CD4-positive, alpha-beta T cell (primary cell): ENCODE measurements around the gene RBM33. TPM values are rescaled to one million over a fixed set of nuclear protein-coding genes. Genes with fewer than 3 reads are reported as not detected.

Experiments used
- ATAC-seq: fragments of 200-7000 bp; cut with Tn5 transposase; one replicate; pipeline ENCODE4 v1.10.0; 2022; ENCODE audit warnings: mild to moderate bottlenecking; ENCODE audit not compliant: poor library complexity
- CTCF ChIA-PET: fragments of 350-600 bp; sonication (Branson Sonifier 250); formaldehyde crosslinking; loops from one replicate; lab custom pipeline; 2021; ENCODE audit warnings: antibody characterized with exemption, inconsistent platforms; lab: Charles Lee
- POLR2A ChIA-PET: fragments of 350-600 bp; sonication (Branson Sonifier 250); formaldehyde crosslinking; loops from one replicate; lab custom pipeline; 2021; ENCODE audit warnings: antibody characterized with exemption, inconsistent platforms; lab: Charles Lee
- DNase-seq, 14 experiments: peaks; one replicate each; pipeline ENCODE4 v3.0.0-alpha.2; 2013 to 2020; ENCODE audit warnings: mixed read lengths in 2 of 14
- H3K27ac ChIP-seq, 2 donors: one replicate each; pipeline versions ENCODE4 v1.5.1 to v1.7.0; 2013; ENCODE audit warnings: low read length in 2 of 2, low read depth in 1 of 2, mild to moderate bottlenecking in 1 of 2
- H3K27me3 ChIP-seq, 2 experiments: 1 replicate in 1 of 2; 2 replicates in 1 of 2; pipeline versions ENCODE4 v1.6.1 to v1.7.0; 2013; ENCODE audit warnings: low read length in 2 of 2, control low read depth in 1 of 2, mild to moderate bottlenecking in 1 of 2, moderate library complexity in 1 of 2; ENCODE audit not compliant: insufficient read depth in 2 of 2, control insufficient read depth in 1 of 2
- H3K36me3 ChIP-seq: one replicate; pipeline ENCODE4 v1.6.1; 2013; ENCODE audit warnings: low read length, control low read depth; ENCODE audit not compliant: insufficient read depth
- H3K4me1 ChIP-seq: one replicate; pipeline ENCODE4 v1.6.1; 2013; ENCODE audit warnings: low read length, control low read depth; ENCODE audit not compliant: insufficient read depth
- H3K4me3 ChIP-seq: one replicate; pipeline ENCODE4 v1.5.1; 2013; ENCODE audit warnings: mild to moderate bottlenecking, low read length, moderate library complexity
- H3K9me3 ChIP-seq, 2 experiments: 1 replicate in 1 of 2; 2 replicates in 1 of 2; pipeline versions ENCODE4 v1.6.1 to v1.7.0; 2013; ENCODE audit warnings: low read length in 2 of 2, mild to moderate bottlenecking in 2 of 2, control low read depth in 1 of 2, moderate library complexity in 1 of 2; ENCODE audit not compliant: control insufficient read depth in 1 of 2, insufficient read depth in 1 of 2
- H3K27ac Mint-ChIP-seq: one replicate; pipeline ENCODE4 v1.8.0; 2020; ENCODE audit warnings: mixed read lengths
- H3K27me3 Mint-ChIP-seq: one replicate; pipeline ENCODE4 v1.8.0; 2021; ENCODE audit warnings: mixed read lengths
- H3K36me3 Mint-ChIP-seq: one replicate; pipeline ENCODE4 v1.8.0; 2021; ENCODE audit warnings: low read depth, mixed read lengths
- H3K4me1 Mint-ChIP-seq: one replicate; pipeline ENCODE4 v1.8.0; 2021; ENCODE audit warnings: low read depth, mixed read lengths
- H3K4me3 Mint-ChIP-seq: one replicate; pipeline ENCODE4 v1.8.0; 2020; ENCODE audit warnings: mild to moderate bottlenecking, mixed read lengths
- H3K9me3 Mint-ChIP-seq: one replicate; pipeline ENCODE4 v1.8.0; 2020; ENCODE audit warnings: mixed read lengths
- CTCF ChIP-seq: fragments of 200-600 bp; IDR thresholded peaks from one replicate; pipeline ENCODE4 v1.8.0; 2022; ENCODE audit warnings: antibody characterized with exemption, mild to moderate bottlenecking
- intact Hi-C, 2 experiments: fragments of 100-400 bp; cut with DNase I in 1 of 2; cut with micrococcal nuclease in 1 of 2; formaldehyde crosslinking; loops; one replicate each; pipeline versions ENCODE4 v1.15.1 to v1.9.0; 2023 to 2025; cut with DNase I, micrococcal nuclease
- total RNA-seq, 174 experiments: library from RNA in 2 of 174; stranded (reverse) in 2 of 174; gene quantifications; one replicate each; pipeline ENCODE4 v1.2.3 and lab custom pipeline; 2021 to 2026

RBM33 gene
- total RNA-seq, 2 experiments from 2014 or later: 178 to 184 TPM

- CTCF ChIA-PET: no interaction called here
- H3K27ac Mint-ChIP-seq: no peak overlapping the region
- peaks cover 36% of the 10 kb centered on the region for H3K27me3 Mint-ChIP-seq
- POLR2A ChIA-PET: no interaction called here
- Histone ChIP-seq H3K27me3 (peaks cover 2 to 4% of the 10 kb centered on the region in 2 experiments), H3K36me3 (no peaks in the 10 kb centered on the region), H3K9me3 (peaks cover 0 to 17% of the 10 kb centered on the region in 2 experiments), H3K4me1 (no peaks in the 10 kb centered on the region), H3K4me3 (no peak overlapping the region), H3K27ac (no peak overlapping the region)
- no peaks in the 10 kb centered on the region for H3K4me1 Mint-ChIP-seq
- ATAC-seq (no peak), DNase-seq (no peak)
- no peak overlapping the region for H3K4me3 Mint-ChIP-seq
- TF ChIP-seq CTCF: no peak
- no peaks in the 10 kb centered on the region for H3K9me3 Mint-ChIP-seq
- intact Hi-C loops: no loop called here
- H3K36me3 Mint-ChIP-seq: no peaks in the 10 kb centered on the region
These were observed 176.3 kb downstream of the RBM33 start for GRCh38 chr7:155820788-155821187.

GRCh38 chr7:155821851-155822250 lies 177.4 kb downstream of the RBM33 start:
- no peaks in the 10 kb centered on the region for H3K36me3 ChIP-seq
- H3K9me3 ChIP-seq: peaks cover 0 to 17% of the 10 kb centered on the region in 2 experiments
- no peak for DNase-seq
- H3K4me1 ChIP-seq: no peaks in the 10 kb centered on the region
- H3K27me3 ChIP-seq: peaks cover 0 to 4% of the 10 kb centered on the region in 2 experiments
- ChIA-PET CTCF (no interaction called here), POLR2A (no interaction called here)
- Mint-ChIP-seq H3K27ac (no peak overlapping the region), H3K36me3 (no peaks in the 10 kb centered on the region), H3K9me3 (no peaks in the 10 kb centered on the region), H3K4me3 (no peak overlapping the region), H3K27me3 (peaks cover 36% of the 10 kb centered on the region), H3K4me1 (no peaks in the 10 kb centered on the region)
- intact Hi-C loops: no loop called here
- H3K4me3 ChIP-seq: no peak overlapping the region
- ATAC-seq: no peak
- no peak overlapping the region for H3K27ac ChIP-seq
- TF ChIP-seq CTCF: no peak

GRCh38 chr7:155824227-155824886 lies 179.9 kb downstream of the RBM33 start:
- ATAC-seq (no peak), DNase-seq (no peak)
- CTCF ChIA-PET: no interaction called here
- Mint-ChIP-seq H3K27me3 (peaks cover 30% of the 10 kb centered on the region), H3K36me3 (no peaks in the 10 kb centered on the region), H3K4me3 (no peak overlapping the region), H3K27ac (no peak overlapping the region), H3K9me3 (no peaks in the 10 kb centered on the region), H3K4me1 (no peaks in the 10 kb centered on the region)
- POLR2A ChIA-PET: no interaction called here
- Histone ChIP-seq H3K27ac (no peak overlapping the region), H3K4me1 (no peaks in the 10 kb centered on the region), H3K27me3 (peaks cover 0 to 4% of the 10 kb centered on the region in 2 experiments), H3K4me3 (no peak overlapping the region), H3K9me3 (no peaks in the 10 kb centered on the region), H3K36me3 (no peaks in the 10 kb centered on the region)
- intact Hi-C loops: no loop called here
- no peak for TF ChIP-seq CTCF
